Right atrium auricular region (tissue), 2 donors: Measurements from ENCODE around the gene ASTN2. TPM values are rescaled to one million over a fixed set of nuclear protein-coding genes. Genes with fewer than 3 reads are reported as not detected.

Source experiments
- DNase-seq: peaks from one replicate; pipeline ENCODE4 v3.0.0-alpha.2; 2019; ENCODE audit warnings: low spot score
- H3K27ac ChIP-seq, 2 donors: fragments of 200-600 bp; sonication (generic); 1 replicate in 1 of 2; 2 replicates in 1 of 2; pipeline ENCODE4 v1.5.1; 2016 to 2019
- H3K27me3 ChIP-seq, 2 donors: fragments of 200-600 bp; sonication (generic); one replicate each; pipeline versions ENCODE4 v1.5.1 to v1.6.0; 2017 to 2019
- H3K36me3 ChIP-seq: fragments of 200-600 bp; sonication (generic); one replicate; pipeline ENCODE4 v1.5.1; 2016
- H3K4me1 ChIP-seq, 2 donors: fragments of 200-600 bp; sonication (generic); one replicate each; pipeline versions ENCODE4 v1.5.1 to v1.6.0; 2017 to 2019
- H3K4me3 ChIP-seq, 2 donors: fragments of 200-600 bp; sonication (generic); 1 replicate in 1 of 2; 2 replicates in 1 of 2; pipeline ENCODE4 v1.5.1; 2017 to 2019; ENCODE audit warnings: mild to moderate bottlenecking in 1 of 2, moderate library complexity in 1 of 2
- H3K9me3 ChIP-seq, 2 donors: fragments of 200-600 bp; sonication (generic); one replicate each; pipeline ENCODE4 v1.5.1; 2019
- CTCF ChIP-seq, 2 donors: fragments of 200-600 bp; sonication (generic); IDR thresholded peaks; one replicate each; pipeline ENCODE4 v1.5.1; 2019; ENCODE audit warnings: antibody characterized with exemption in 2 of 2
- total RNA-seq, 2 donors: library from RNA; depleted of rRNA; stranded (reverse); fragments of >200 nt; gene quantifications; one replicate each; pipeline ENCODE4 v1.1.0, GENCODE V29; 2016

ASTN2 gene
- total RNA-seq, 2 donors from 2014 or later, result 11.1 to 32.2 TPM

- Histone ChIP-seq H3K4me3 (no peak overlapping the region), H3K9me3 (no peaks in the 10 kb centered on the region), H3K36me3 (no peaks in the 10 kb centered on the region), H3K27ac (no peak overlapping the region), H3K27me3 (no peaks in the 10 kb centered on the region), H3K4me1 (no peaks in the 10 kb centered on the region)
- no peak for TF ChIP-seq CTCF (IDR thresholded peaks at IDR 0.05)
- DNase-seq, result no peak
Measured at GRCh38 chr9:117178596-117179375, 236.1 kb downstream of the ASTN2 start.

GRCh38 chr9:117170567-117170966 lies 244.3 kb downstream of the ASTN2 start:
- no peak overlapping the region for H3K4me3 ChIP-seq
- no peak overlapping the region for H3K27ac ChIP-seq
- TF ChIP-seq CTCF (IDR thresholded peaks at IDR 0.05), result no peak
- H3K27me3 ChIP-seq, result no peaks in the 10 kb centered on the region
- H3K4me1 ChIP-seq, result no peaks in the 10 kb centered on the region
- H3K36me3 ChIP-seq, result no peaks in the 10 kb centered on the region
- H3K9me3 ChIP-seq, result no peaks in the 10 kb centered on the region
- no peak for DNase-seq

- no peaks in the 10 kb centered on the region for H3K27me3 ChIP-seq
- H3K36me3 ChIP-seq, result no peaks in the 10 kb centered on the region
- TF ChIP-seq CTCF (IDR thresholded peaks at IDR 0.05), result no peak
- H3K4me1 ChIP-seq, result no peaks in the 10 kb centered on the region
- H3K4me3 ChIP-seq, result no peak overlapping the region
- DNase-seq, result no peak
- no peaks in the 10 kb centered on the region for H3K9me3 ChIP-seq
- no peak overlapping the region for H3K27ac ChIP-seq
Measured at GRCh38 chr9:117169089-117169621, 245.7 kb downstream of the ASTN2 start.

GRCh38 chr9:117164512-117164911 lies 250.3 kb downstream of the ASTN2 start:
- DNase-seq, result no peak
- no peaks in the 10 kb centered on the region for H3K27me3 ChIP-seq
- H3K4me3 ChIP-seq, result no peak overlapping the region
- H3K9me3 ChIP-seq, result no peaks in the 10 kb centered on the region
- H3K4me1 ChIP-seq, result no peaks in the 10 kb centered on the region
- H3K36me3 ChIP-seq, result no peaks in the 10 kb centered on the region
- no peak overlapping the region for H3K27ac ChIP-seq
- TF ChIP-seq CTCF (IDR thresholded peaks at IDR 0.05), result no peak

GRCh38 chr9:117160254-117160653 lies 254.6 kb downstream of the ASTN2 start:
- no peaks in the 10 kb centered on the region for H3K9me3 ChIP-seq
- H3K4me3 ChIP-seq, result no peak overlapping the region
- no peak overlapping the region for H3K27ac ChIP-seq
- no peak for DNase-seq
- TF ChIP-seq CTCF (IDR thresholded peaks at IDR 0.05), result peak in 1 of 2 donors; percentile 39
- no peaks in the 10 kb centered on the region for H3K27me3 ChIP-seq
- no peaks in the 10 kb centered on the region for H3K36me3 ChIP-seq
- H3K4me1 ChIP-seq, result no peaks in the 10 kb centered on the region
